IMR-90 (cell line): ENCODE data around the gene GAB1. TPM values are rescaled to one million over a fixed set of nuclear protein-coding genes. Genes with fewer than 3 reads are reported as not detected.

Experiments used
- ATAC-seq: fragments of 200-7000 bp; cut with Tn5 transposase; 2 replicates; pipeline ENCODE4 v1.9.1; 2020; ENCODE audit warnings: low read depth, mild to moderate bottlenecking, moderate library complexity
- BruUV-seq: library from RNA; stranded (reverse); fragments of 400-500 nt; replicated peaks from 2 replicates; lab custom pipeline; 2021; lab: Mats Ljungman, UMichigan
- CTCF ChIA-PET: fragments of 300-600 bp; formaldehyde crosslinking; extraction: SDS; loops from one replicate; lab custom pipeline; 2021; ENCODE audit warnings: antibody characterized with exemption; lab: Yijun Ruan, JAX
- POLR2A ChIA-PET: fragments of 300-600 bp; sonication (Branson Sonifier 250); formaldehyde crosslinking; loops from one replicate; lab custom pipeline; 2022; ENCODE audit warnings: antibody characterized with exemption; ENCODE audit not compliant: unreplicated experiment; lab: Charles Lee
- DNase-seq: peaks from one replicate; pipeline ENCODE4 v3.0.0; 2013
- H2AFZ ChIP-seq: replicated peaks from 2 replicates; pipeline ENCODE3; 2013; ENCODE audit warnings: low read length, mild to moderate bottlenecking; ENCODE audit not compliant: poor library complexity
- H2AK5ac ChIP-seq: 2 replicates; pipeline ENCODE4 v1.6.1; 2013; ENCODE audit warnings: low read depth, low read length, inconsistent platforms
- H2AK9ac ChIP-seq: replicated peaks from 2 replicates; pipeline ENCODE3; 2013; ENCODE audit warnings: mild to moderate bottlenecking, low read depth, low read length, moderate library complexity; ENCODE audit not compliant: poor library complexity
- H2BK120ac ChIP-seq: 2 replicates; pipeline ENCODE4 v1.6.1; 2013; ENCODE audit warnings: low read depth, low read length, inconsistent platforms
- H2BK15ac ChIP-seq: 3 replicates; pipeline ENCODE4 v1.6.1; 2013; ENCODE audit warnings: low read depth, low read length, inconsistent platforms
- H2BK20ac ChIP-seq: 2 replicates; pipeline ENCODE4 v1.6.1; 2013; ENCODE audit warnings: low read depth, mild to moderate bottlenecking, inconsistent platforms, low read length, moderate library complexity
- H2BK5ac ChIP-seq: 2 replicates; pipeline ENCODE4 v1.6.1; 2013; ENCODE audit warnings: mild to moderate bottlenecking, low read depth, low read length, inconsistent platforms; ENCODE audit not compliant: poor library complexity, severe bottlenecking
- H3K14ac ChIP-seq: replicated peaks from 2 replicates; pipeline ENCODE4 v1.6.1; 2013; ENCODE audit warnings: low read depth, low read length, inconsistent platforms
- H3K18ac ChIP-seq: 2 replicates; pipeline ENCODE4 v1.6.1; 2013; ENCODE audit warnings: low read depth, low read length, control low read depth
- H3K23ac ChIP-seq: 2 replicates; pipeline ENCODE4 v1.6.1; 2013; ENCODE audit warnings: low read depth, low read length, inconsistent platforms
- H3K27ac ChIP-seq: 2 replicates; pipeline ENCODE4 v1.5.1; 2013; ENCODE audit warnings: mild to moderate bottlenecking, control low read depth, low read length; ENCODE audit not compliant: insufficient read depth
- H3K27me3 ChIP-seq: 2 replicates; pipeline ENCODE4 v1.6.1; 2013; ENCODE audit warnings: low read length; ENCODE audit not compliant: control insufficient read depth, insufficient read depth
- H3K36me3 ChIP-seq: 2 replicates; pipeline ENCODE4 v1.6.1; 2013; ENCODE audit warnings: low read length, mixed read lengths; ENCODE audit not compliant: control insufficient read depth, insufficient read depth
- H3K4ac ChIP-seq: 2 replicates; pipeline ENCODE4 v1.6.1; 2013; ENCODE audit warnings: low read depth, low read length, inconsistent platforms
- H3K4me1 ChIP-seq: 2 replicates; pipeline ENCODE4 v1.6.1; 2013; ENCODE audit warnings: low read length, mixed read lengths; ENCODE audit not compliant: control insufficient read depth, insufficient read depth
- H3K4me2 ChIP-seq: 2 replicates; pipeline ENCODE4 v1.6.1; 2013; ENCODE audit warnings: low read depth, mild to moderate bottlenecking, control low read depth, low read length, moderate library complexity
- H3K4me3 ChIP-seq: 2 replicates; pipeline ENCODE4 v1.5.1; 2013; ENCODE audit warnings: low read depth, mild to moderate bottlenecking, control low read depth, low read length, moderate library complexity; ENCODE audit not compliant: insufficient read depth
- H3K56ac ChIP-seq: 2 replicates; pipeline ENCODE4 v1.6.1; 2013; ENCODE audit warnings: low read length, inconsistent platforms; ENCODE audit not compliant: insufficient read depth; ENCODE audit errors: extremely low read depth
- H3K79me1 ChIP-seq, 2 experiments: 2 replicates each; pipeline ENCODE4 v1.6.1; 2013; ENCODE audit warnings: low read length in 2 of 2, inconsistent platforms in 1 of 2, low read depth in 1 of 2
- H3K9ac ChIP-seq: 2 replicates; pipeline ENCODE4 v1.6.1; 2013; ENCODE audit warnings: low read depth, low read length, control low read depth
- H3K9me1 ChIP-seq: 2 replicates; pipeline ENCODE4 v1.6.1; 2013; ENCODE audit warnings: low read length, inconsistent platforms; ENCODE audit not compliant: insufficient read depth
- H3K9me3 ChIP-seq: 2 replicates; pipeline ENCODE4 v1.6.1; 2013; ENCODE audit warnings: low read length; ENCODE audit not compliant: control insufficient read depth, insufficient read depth
- H4K20me1 ChIP-seq: 2 replicates; pipeline ENCODE4 v1.6.1; 2013; ENCODE audit warnings: low read length, inconsistent platforms; ENCODE audit not compliant: insufficient read depth
- H4K5ac ChIP-seq: 2 replicates; pipeline ENCODE4 v1.6.1; 2013; ENCODE audit warnings: mild to moderate bottlenecking, low read depth, low read length, control low read depth
- H4K8ac ChIP-seq, 2 experiments: 2 replicates each; pipeline ENCODE4 v1.6.1; 2013; ENCODE audit warnings: low read depth in 2 of 2, low read length in 2 of 2, control low read depth in 1 of 2, inconsistent platforms in 1 of 2
- H4K91ac ChIP-seq: 2 replicates; pipeline ENCODE4 v1.6.1; 2013; ENCODE audit warnings: low read depth, low read length, inconsistent platforms; ENCODE audit not compliant: insufficient read depth
- BHLHE40 ChIP-seq: fragments of 150-350 bp; IDR thresholded peaks from 2 replicates; pipeline ENCODE4 v1.6.1; 2016; ENCODE audit warnings: mild to moderate bottlenecking, low read depth, low read length
- CEBPB ChIP-seq: IDR thresholded peaks from 2 replicates; pipeline ENCODE4 v1.6.1; 2012; ENCODE audit warnings: low read depth, low read length, improper control_type of control experiment
- CHD1 ChIP-seq: IDR thresholded peaks from 2 replicates; pipeline ENCODE4 v1.6.1; 2012; ENCODE audit warnings: low read depth, low read length, improper control_type of control experiment
- FOS ChIP-seq: fragments of 150-350 bp; IDR thresholded peaks from 2 replicates; pipeline ENCODE4 v1.6.1; 2016; ENCODE audit warnings: low read depth, low read length
- MAFK ChIP-seq: IDR thresholded peaks from 2 replicates; pipeline ENCODE4 v1.6.1; 2012; ENCODE audit warnings: low read depth, low read length, improper control_type of control experiment
- MAZ ChIP-seq: IDR thresholded peaks from 2 replicates; pipeline ENCODE4 v1.6.1; 2012; ENCODE audit warnings: low read depth, mild to moderate bottlenecking, low read length, improper control_type of control experiment, moderate library complexity, borderline replicate concordance
- MXI1 ChIP-seq: IDR thresholded peaks from 2 replicates; pipeline ENCODE4 v1.6.1; 2012; ENCODE audit warnings: low read depth, mild to moderate bottlenecking, low read length, moderate library complexity, borderline replicate concordance
- NFE2L2 ChIP-seq: fragments of 150-350 bp; IDR thresholded peaks from 2 replicates; pipeline ENCODE4 v1.6.1; 2016; ENCODE audit warnings: low read depth, mild to moderate bottlenecking, low read length
- POLR2A ChIP-seq: IDR thresholded peaks from 2 replicates; pipeline ENCODE4 v1.6.1; 2012; ENCODE audit warnings: mild to moderate bottlenecking, low read depth, low read length
- RAD21 ChIP-seq: IDR thresholded peaks from 2 replicates; pipeline ENCODE4 v1.6.1; 2012; ENCODE audit warnings: low read length, improper control_type of control experiment
- RCOR1 ChIP-seq: IDR thresholded peaks from 2 replicates; pipeline ENCODE4 v1.6.1; 2012; ENCODE audit warnings: mild to moderate bottlenecking, low read length, improper control_type of control experiment; ENCODE audit not compliant: insufficient replicate concordance
- RFX5 ChIP-seq: IDR thresholded peaks from 2 replicates; pipeline ENCODE4 v1.8.0; 2012; ENCODE audit warnings: low read depth, mild to moderate bottlenecking, low read length, moderate library complexity
- SMC3 ChIP-seq: fragments of 150-350 bp; IDR thresholded peaks from 2 replicates; pipeline ENCODE4 v1.6.1; 2016; ENCODE audit warnings: low read depth, mild to moderate bottlenecking, antibody characterized with exemption, low read length, moderate library complexity
- WGBS, 2 experiments: methylation state at CpG; one replicate each; pipeline versions ENCODE4 v1.1.5 to v1.1.7; 2013; ENCODE audit warnings: missing lambda C conversion rate in 2 of 2; ENCODE audit not compliant: insufficient read length in 1 of 2; ENCODE audit errors: extremely low coverage in 2 of 2; 5-methylcytosine and 5-hydroxymethylcytosine counted together
- dilution Hi-C: fragments of 300-500 bp; cut with HindIII; formaldehyde crosslinking; loops from one replicate; pipeline ENCODE4 v1.14.3; 2018; ENCODE audit warnings: low sequenced_read_pairs; ENCODE audit not compliant: unreplicated experiment
- in situ Hi-C: fragments of 300-500 bp; cut with MboI; formaldehyde crosslinking; loops from 3 replicates; pipeline ENCODE4 v1.14.3; 2019; ENCODE audit warnings: low sequenced_read_pairs, inconsistent platforms, mixed read lengths
- intact Hi-C: fragments of 100-400 bp; cut with micrococcal nuclease; formaldehyde crosslinking; loops from 2 replicates; pipeline ENCODE4 v1.10.0; 2022
- polyA plus RNA-seq, 3 experiments: library from polyadenylated mRNA; depleted of rRNA; stranded (reverse); fragments of >200 nt; gene quantifications; 2 replicates each; pipeline ENCODE4 v1.2.3, GENCODE V29; 2012; ENCODE audit warnings: low replicate concordance in 1 of 3
- total RNA-seq: library from RNA; depleted of rRNA; stranded (reverse); fragments of >200 nt; gene quantifications from 2 replicates; pipeline ENCODE4 v1.2.3, GENCODE V29; 2012
- TF ChIP-seq, protein P1 (sequence below): fragments of 150-350 bp; IDR thresholded peaks from 2 replicates; pipeline ENCODE4 v1.6.1; 2017; ENCODE audit warnings: mild to moderate bottlenecking, antibody characterized with exemption, low read length, low read depth
- TF ChIP-seq, protein P2 (sequence below): conservative IDR thresholded peaks from 2 replicates; pipeline ENCODE4 v1.5.1; 2012; ENCODE audit warnings: mild to moderate bottlenecking, low read depth, low read length, improper control_type of control experiment
- TF ChIP-seq, protein P3 (sequence below): fragments of 150-350 bp; IDR thresholded peaks from 2 replicates; pipeline ENCODE4 v1.6.1; 2016; ENCODE audit warnings: low read depth, mild to moderate bottlenecking, low read length, moderate library complexity, borderline replicate concordance

Gene GAB1
- total and polyA plus RNA-seq, 2 of the 4 experiments (the other 2 are of a cell fraction): 2.8 to 12.0 TPM

DNA sequence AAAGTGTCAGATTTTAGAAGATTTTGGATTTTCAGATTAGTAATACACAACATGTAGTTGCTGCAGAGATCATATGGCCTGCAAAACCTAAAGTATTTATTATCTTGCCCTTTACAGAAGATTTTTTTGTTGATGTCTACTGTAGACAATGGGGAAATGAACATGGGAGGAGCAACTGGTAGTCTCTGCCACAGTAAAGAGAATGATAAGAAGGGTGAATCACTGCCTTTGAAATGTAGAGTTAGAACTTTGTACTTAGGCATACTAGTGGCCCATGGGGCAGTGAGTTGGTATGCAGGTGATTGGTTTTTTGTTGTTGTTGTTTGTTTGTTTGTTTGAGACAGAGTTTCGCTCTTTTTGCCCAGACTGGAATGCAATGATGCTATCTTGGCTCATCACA is 50.1 kb downstream of the GAB1 start:
- Histone ChIP-seq H2AK5ac (no peak overlapping the region), H3K4me2 (no peak overlapping the region), H3K79me1 (peaks cover 32 to 58% of the 10 kb centered on the region in 2 experiments), H4K91ac (no peak overlapping the region), H2BK20ac (no peak overlapping the region), H3K36me3 (no peaks in the 10 kb centered on the region), H2BK5ac (no peak overlapping the region), H2BK120ac (no peak overlapping the region), H3K56ac (no peak overlapping the region), H3K18ac (no peak overlapping the region), H4K20me1 (no peaks in the 10 kb centered on the region), H3K27ac (no peak overlapping the region), H4K5ac (no peak overlapping the region), H3K9me1 (peaks cover 11% of the 10 kb centered on the region; the same call in 1 of the 2 replicates), H3K27me3 (no peaks in the 10 kb centered on the region), H2BK15ac (no peak overlapping the region), H3K9ac (no peak overlapping the region), H3K14ac (no peak overlapping the region), H4K8ac (no peak overlapping the region), H2AFZ (no peak overlapping the region), H3K9me3 (no peaks in the 10 kb centered on the region), H2AK9ac (no peak overlapping the region), H3K4ac (no peak overlapping the region), H3K4me1 (peaks cover 22% of the 10 kb centered on the region), H3K4me3 (no peak overlapping the region), H3K23ac (no peak overlapping the region)
- peak; percentile 39 for DNase-seq
- intact Hi-C loops: no loop called here
- no CpG with 5 or more reads among the region's 1 CpG for WGBS, 2 experiments
- no peak for TF ChIP-seq MAZ
- TF ChIP-seq, protein P1, sequence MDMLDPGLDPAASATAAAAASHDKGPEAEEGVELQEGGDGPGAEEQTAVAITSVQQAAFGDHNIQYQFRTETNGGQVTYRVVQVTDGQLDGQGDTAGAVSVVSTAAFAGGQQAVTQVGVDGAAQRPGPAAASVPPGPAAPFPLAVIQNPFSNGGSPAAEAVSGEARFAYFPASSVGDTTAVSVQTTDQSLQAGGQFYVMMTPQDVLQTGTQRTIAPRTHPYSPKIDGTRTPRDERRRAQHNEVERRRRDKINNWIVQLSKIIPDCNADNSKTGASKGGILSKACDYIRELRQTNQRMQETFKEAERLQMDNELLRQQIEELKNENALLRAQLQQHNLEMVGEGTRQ: no peak
- no peak for TF ChIP-seq NFE2L2
- TF ChIP-seq BHLHE40: no peak
- TF ChIP-seq SMC3: no peak
- no peak for TF ChIP-seq CEBPB
- no peak for TF ChIP-seq POLR2A
- no peak for TF ChIP-seq RCOR1
- TF ChIP-seq, protein P2, sequence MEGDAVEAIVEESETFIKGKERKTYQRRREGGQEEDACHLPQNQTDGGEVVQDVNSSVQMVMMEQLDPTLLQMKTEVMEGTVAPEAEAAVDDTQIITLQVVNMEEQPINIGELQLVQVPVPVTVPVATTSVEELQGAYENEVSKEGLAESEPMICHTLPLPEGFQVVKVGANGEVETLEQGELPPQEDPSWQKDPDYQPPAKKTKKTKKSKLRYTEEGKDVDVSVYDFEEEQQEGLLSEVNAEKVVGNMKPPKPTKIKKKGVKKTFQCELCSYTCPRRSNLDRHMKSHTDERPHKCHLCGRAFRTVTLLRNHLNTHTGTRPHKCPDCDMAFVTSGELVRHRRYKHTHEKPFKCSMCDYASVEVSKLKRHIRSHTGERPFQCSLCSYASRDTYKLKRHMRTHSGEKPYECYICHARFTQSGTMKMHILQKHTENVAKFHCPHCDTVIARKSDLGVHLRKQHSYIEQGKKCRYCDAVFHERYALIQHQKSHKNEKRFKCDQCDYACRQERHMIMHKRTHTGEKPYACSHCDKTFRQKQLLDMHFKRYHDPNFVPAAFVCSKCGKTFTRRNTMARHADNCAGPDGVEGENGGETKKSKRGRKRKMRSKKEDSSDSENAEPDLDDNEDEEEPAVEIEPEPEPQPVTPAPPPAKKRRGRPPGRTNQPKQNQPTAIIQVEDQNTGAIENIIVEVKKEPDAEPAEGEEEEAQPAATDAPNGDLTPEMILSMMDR: no peak
- no peak for TF ChIP-seq MAFK
- no peak for TF ChIP-seq CHD1
- TF ChIP-seq, protein P3, sequence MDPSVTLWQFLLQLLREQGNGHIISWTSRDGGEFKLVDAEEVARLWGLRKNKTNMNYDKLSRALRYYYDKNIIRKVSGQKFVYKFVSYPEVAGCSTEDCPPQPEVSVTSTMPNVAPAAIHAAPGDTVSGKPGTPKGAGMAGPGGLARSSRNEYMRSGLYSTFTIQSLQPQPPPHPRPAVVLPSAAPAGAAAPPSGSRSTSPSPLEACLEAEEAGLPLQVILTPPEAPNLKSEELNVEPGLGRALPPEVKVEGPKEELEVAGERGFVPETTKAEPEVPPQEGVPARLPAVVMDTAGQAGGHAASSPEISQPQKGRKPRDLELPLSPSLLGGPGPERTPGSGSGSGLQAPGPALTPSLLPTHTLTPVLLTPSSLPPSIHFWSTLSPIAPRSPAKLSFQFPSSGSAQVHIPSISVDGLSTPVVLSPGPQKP: no peak
- no peak for TF ChIP-seq FOS
- no peak for TF ChIP-seq MXI1
- no peak for TF ChIP-seq RAD21
- no peak for TF ChIP-seq RFX5
- CTCF ChIA-PET: interaction anchor here (0.6 kb wide), 1 partner anchor 295 kb away, joined by 3 read pairs; no protein-coding TSS in a partner anchor
- POLR2A ChIA-PET: no interaction called here
- BruUV-seq: no TSS peak
- dilution Hi-C loops: no loop called here
- 0 out of 2 replicates have a peak, but pooled peaks have one; percentile 23 for ATAC-seq
- in situ Hi-C loops: no loop called here
